HG03095 (cell line): ENCODE results near the gene DCST2.

Source experiments
- ATAC-seq: cut with Tn5 transposase; IDR thresholded peaks from one replicate; pipeline ENCODE4 v1.9.1; 2021; ENCODE audit warnings: moderate library complexity; ENCODE audit not compliant: unreplicated experiment

DCST2 gene

GRCh38 chr1:155030243-155030795 lies 3.3 kb downstream of the DCST2 start:
- no peak for ATAC-seq

- no peak for ATAC-seq
Observed at GRCh38 chr1:155029513-155030242, 3.9 kb downstream of the DCST2 start.

- no peak for ATAC-seq
Observed at GRCh38 chr1:155026588-155026987, 7.0 kb downstream of the DCST2 start.

- ATAC-seq = no peak
Observed at GRCh38 chr1:155026154-155026553, 7.4 kb downstream of the DCST2 start.

GRCh38 chr1:155024315-155024714 lies 9.3 kb downstream of the DCST2 start:
- ATAC-seq = no peak

- ATAC-seq = no peak
Observed at GRCh38 chr1:155023627-155024026, 10.0 kb downstream of the DCST2 start.

GRCh38 chr1:155022927-155023236 lies 10.7 kb downstream of the DCST2 start:
- ATAC-seq = no peak

GRCh38 chr1:155022136-155022926 lies 11.2 kb downstream of the DCST2 start:
- no peak for ATAC-seq

GRCh38 chr1:155019377-155020245 lies 14.0 kb downstream of the DCST2 start:
- no peak for ATAC-seq

GRCh38 chr1:155018617-155019348 lies 14.8 kb downstream of the DCST2 start:
- ATAC-seq = no peak

GRCh38 chr1:155017946-155018316 lies 15.7 kb downstream of the DCST2 start:
- ATAC-seq = no peak

GRCh38 chr1:155017041-155017945 lies 16.3 kb downstream of the DCST2 start:
- peak; percentile 52 for ATAC-seq

- no peak for ATAC-seq
Observed at GRCh38 chr1:155016231-155016831, 17.2 kb downstream of the DCST2 start.

GRCh38 chr1:155015527-155016230 lies 17.9 kb downstream of the DCST2 start:
- ATAC-seq = no peak

GRCh38 chr1:155014709-155015508 lies 18.7 kb downstream of the DCST2 start:
- no peak for ATAC-seq

GRCh38 chr1:155013632-155014031 lies 19.9 kb downstream of the DCST2 start:
- ATAC-seq = no peak

GRCh38 chr1:155012776-155013602 lies 20.6 kb downstream of the DCST2 start:
- ATAC-seq = no peak
